Midbrain (tissue), 1 donor: ENCODE data around the gene ZCCHC13.
"Not testable (repeated sequence)": the region's sequence is repeated elsewhere in the genome, so short reads cannot be mapped to it uniquely, and the experiment has no call there.

ENCODE experiments used
- DNase-seq: peaks from one replicate; lab custom pipeline; 2025; lab: John Stamatoyannopoulos, UW

Gene ZCCHC13

DNA sequence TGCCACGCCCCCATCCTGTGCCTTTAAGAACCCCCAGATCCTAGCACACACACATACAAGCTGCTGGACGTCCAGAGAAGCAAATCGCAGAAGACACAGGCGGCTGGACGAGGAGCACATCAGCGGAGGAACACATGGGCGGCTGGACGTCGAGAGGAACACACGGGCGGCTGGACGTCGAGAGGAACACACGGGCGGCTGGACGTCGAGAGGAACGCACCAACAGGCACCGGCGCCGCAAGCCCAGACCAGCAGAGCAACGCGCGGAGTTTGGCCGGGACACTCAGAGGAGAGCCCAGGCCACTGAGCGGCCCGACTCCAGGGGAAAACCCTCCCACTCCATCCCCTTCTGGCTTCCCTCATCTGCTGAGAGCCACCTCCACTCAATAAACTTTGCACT lies 17.2 kb downstream of the ZCCHC13 start:
- DNase-seq: no peak

DNA sequence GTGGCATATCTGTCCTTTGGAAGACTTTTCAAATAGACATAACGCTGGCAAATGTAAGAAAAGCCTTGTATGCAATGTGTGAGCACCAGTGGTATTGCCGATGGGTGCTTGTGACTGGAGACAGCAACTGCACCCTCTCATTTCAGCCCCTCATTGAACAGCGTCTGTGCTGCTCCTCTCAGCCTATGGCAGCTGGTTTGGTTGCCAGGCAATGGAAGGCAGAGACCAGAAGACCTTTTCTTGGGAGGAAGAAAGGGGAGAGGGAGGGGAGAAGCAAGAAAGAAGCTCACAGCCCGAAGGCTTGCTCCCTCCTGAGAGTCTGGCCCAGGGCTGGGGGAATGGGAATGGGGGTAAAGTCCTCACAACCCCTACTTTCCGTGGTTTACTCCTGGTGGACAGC lies 20.2 kb downstream of the ZCCHC13 start:
- DNase-seq: no peak

DNA sequence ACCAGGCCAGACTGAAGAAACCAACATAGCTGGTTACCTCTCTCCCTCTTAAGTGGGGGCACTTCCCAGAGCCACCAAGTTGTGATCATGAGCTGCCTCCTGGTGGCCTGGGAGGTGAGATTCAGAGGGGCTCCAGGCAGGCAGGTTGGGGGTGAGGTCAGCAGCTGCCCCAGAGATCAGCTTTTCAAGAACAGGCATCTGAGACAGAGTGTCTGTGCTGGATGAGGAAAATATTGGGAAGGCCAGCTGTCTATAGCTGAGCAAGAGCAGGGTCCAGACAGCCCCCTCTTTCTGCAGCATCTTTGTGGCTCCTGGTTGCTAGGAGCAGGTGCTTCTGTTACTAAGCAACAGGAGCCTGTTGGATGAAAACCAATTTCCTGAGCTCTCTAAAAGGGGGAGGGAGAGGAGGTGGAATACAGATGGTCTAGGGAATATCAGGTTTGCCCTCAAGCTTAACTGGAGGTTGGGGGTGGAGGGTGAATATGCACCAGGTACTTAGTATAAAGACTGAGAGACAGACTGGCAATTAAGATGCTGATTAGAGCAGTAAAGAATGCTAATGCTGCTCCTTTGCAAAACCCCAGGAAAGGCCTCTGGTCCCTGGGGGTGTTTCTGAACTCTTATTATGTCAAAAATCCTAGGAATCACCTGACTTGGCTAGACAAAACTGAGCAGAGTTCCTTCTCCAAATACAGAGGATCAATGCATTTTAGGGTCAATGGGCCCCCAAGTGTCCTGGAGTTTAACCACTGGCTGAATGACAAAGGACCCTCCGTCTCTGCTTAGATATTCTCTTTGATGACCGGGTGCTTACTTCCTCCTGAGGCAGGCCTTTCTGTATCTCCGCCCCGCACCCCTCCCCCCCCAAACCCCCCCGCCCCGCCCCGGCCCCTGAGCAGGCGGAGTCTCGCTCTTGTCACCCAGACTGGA lies 21.4 kb downstream of the ZCCHC13 start:
- no peak for DNase-seq

DNA sequence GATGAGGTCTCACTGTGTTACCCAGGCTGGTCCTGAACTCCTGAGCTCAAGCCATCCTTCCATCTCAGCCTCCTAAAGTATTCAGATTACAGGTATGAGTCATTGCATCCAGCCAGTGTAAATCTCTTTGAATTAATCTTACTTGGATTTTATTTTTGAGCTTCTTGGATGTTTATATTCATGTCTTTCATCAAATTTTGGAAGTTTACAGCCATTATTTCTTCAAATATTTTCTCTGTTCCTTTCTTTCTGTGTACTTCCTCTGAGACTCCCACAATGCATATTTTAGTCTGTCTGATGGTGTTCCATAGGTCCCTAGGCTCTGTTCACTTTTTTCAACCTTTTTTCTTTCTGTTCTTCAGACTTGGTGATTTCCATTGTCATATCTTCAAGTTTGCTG lies 34.9 kb downstream of the ZCCHC13 start:
- DNase-seq: no peak

DNA sequence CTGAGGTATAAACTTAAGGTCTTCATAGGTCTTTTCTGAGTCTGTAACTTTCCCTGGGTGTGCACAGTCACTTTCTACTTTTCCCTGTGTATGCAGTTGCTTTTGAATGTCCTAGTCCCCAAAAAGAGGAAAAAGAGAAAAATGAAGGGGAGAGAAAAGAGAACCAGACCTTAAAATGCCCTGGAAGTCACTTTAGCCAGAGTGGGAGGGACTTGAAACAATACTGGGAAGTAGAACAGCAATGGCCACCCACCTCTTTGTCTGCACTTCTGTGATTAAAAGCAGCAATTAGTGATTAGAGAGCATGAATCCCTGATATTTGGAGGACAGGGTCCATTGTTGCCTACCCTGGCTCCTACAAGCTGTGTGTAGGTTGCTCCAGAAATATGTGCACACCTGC lies 36.1 kb downstream of the ZCCHC13 start:
- no peak for DNase-seq

DNA sequence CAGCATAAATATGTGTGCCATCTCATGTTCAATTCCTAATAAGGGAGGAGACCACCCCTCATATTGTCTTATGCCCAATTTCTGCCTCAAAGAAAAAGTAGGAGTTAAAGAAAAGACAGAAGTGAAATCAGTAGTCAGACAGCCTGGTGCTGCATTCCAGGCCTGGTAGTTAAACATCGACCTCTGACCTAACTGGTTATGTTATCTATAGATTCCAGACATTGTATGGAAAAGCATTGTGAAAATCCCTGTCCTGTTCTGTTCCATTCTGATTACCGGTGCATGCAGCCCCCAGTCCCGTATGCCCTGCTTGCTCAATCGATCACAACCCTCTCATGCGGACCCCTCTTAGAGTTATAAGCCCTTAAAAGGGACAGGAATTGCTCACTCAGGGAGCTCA lies 38.2 kb downstream of the ZCCHC13 start:
- not testable (repeated sequence) for DNase-seq

DNA sequence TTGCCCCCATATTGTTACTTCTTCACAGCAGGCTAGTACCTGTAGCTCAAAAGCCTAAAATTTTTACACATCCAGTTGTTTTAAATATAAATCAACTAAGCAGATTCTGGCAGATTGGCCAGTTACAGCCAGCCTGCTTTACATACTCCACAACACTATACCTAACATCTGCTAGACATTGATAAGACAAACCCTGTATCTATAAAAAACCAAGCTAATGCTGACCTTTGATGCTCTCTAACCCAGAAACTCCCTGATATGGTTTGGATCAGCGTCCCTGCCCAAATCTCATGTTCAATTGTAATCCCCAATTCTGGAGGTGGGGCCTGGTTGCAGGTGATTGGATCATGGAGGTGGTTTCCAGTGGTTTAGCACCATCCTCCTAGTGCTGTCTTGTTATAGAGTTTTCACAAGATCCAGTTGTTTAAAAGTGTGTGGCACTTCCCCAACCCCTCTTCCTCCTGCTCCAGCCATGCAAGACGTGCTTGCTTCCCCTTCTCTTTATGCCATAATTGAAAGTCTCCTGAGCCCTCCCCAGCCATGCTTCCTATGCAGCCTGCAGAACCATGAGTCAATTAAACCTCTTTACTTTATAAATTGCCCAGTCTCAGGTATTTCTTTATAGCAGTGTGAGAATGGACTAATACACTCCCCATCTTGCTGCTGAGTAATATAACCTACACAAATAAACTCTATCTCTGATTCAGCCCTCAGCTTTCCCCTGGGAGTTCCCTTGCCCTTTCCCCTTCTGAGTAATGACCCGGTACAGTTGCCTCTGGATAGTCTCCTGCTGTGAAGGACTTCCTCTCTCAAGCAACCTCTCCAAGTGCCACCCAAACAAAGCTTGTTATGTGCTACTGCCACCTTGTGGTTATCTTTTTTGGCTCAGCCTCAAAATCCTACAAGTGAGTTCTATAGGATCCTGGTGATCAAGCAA lies 39.6 kb downstream of the ZCCHC13 start:
- DNase-seq: peak; percentile 47

DNA sequence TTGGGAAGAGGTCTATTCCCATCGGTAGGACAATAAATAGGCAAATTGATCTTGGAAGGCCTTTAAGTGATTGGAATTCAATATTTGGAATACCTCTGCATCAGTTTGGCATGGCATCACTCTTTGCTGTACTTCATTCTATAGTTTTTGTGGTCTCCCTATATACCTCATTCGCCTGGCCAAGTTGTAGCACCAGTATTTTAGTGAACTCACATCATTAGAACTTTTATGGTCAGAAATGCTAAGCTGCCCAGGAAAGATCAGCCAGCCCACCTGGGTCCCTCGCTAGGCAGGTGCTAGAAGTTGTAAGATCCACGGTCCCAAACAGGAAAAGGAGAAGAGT lies 40.3 kb downstream of the ZCCHC13 start:
- DNase-seq: no peak

DNA sequence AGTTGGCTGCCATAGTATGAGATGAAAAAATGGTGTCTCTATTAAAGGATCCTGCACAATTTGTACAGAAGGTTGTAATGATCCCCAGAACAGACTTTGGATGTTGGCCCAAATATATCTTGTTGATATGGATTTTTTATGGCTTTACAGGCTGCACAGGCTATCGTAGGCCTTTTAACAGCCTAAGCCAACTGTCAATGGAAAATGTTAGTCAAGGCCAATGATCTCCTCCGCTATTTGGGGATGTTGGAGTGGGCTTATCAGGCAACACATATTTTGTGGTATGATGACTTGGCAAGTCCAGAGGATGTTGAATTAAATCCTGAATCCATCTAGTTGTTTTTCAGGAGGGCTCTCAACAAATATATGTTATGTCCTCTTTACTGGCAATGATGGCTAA lies 42.1 kb downstream of the ZCCHC13 start:
- DNase-seq: no peak

DNA sequence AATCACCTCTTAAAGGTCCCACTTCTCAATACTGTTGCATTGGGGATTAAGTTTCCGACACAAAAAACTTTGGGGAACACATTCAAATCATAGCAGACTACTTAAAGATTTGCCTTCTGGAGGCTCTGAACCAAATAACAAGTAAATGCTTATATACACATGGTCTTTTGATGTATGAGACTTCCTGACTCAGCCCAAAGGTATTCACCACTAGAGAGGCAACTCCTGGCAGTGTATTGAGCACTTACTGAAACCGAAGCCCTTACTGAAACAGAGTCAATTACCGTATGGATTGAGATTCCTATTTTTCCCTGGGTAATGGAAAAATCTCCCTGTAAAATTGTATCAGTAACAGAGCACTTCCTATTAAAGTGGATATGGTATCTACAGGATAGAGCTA lies 45.4 kb downstream of the ZCCHC13 start:
- DNase-seq: no peak

DNA sequence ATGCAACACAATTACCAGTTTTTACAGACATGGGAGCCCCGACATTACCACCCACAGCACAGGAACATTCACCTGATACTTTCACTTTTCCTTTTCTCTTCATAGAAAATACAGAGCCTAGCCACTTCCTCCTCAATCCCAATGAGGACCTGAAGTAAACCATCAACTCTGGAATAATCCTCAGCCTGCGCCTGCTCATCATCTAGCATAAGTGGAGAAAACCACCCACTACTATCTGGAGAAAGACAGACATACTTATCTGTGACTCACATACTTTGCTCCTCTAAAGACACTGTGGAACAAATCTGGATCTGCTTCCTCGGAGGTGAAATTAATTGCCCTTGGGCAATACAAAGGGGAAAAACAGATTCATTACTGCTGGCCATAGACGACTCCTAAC lies 47.8 kb downstream of the ZCCHC13 start:
- no peak for DNase-seq

DNA sequence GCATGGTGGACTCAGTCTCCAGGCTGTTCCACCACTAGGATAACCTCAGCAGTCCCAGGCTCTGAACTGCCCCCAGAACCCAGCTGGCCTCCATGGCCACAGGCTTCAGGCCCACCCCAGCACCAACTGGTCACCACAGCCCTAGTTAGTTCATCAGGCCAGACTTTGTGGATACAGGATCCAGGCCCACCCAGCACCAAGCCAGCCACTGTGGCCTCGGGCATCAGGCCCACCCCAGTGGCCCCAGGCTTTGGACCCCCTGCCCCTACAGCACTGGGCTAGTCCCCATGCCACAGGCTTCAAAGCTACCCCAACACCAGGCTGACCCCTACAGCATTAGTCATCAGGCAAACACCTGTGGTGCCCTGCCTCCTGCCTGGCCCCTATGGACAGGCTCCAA lies 50.0 kb downstream of the ZCCHC13 start:
- DNase-seq: no peak
